Activated T-helper 2 cell treated with anti-CD3 and anti-CD28 coated beads, Interferon-gamma antibody, Interleukin-2, Interleukin-4, amounts not matched to agents 10 μg/mL and 5 μg/mL and 100 μg/mL, durations not matched to agents 14 hours and 24 hours and 36 hours (primary cell): ENCODE data around the gene TOPAZ1. TPM values are rescaled to one million over a fixed set of nuclear protein-coding genes. Genes with fewer than 3 reads are reported as not detected.

Source experiments
- DNase-seq: peaks from one replicate; pipeline ENCODE4 v3.0.0; 2021; ENCODE audit warnings: low spot score
- H3K27ac Mint-ChIP-seq: one replicate; pipeline ENCODE4 v1.8.0; 2021; ENCODE audit warnings: mixed read lengths
- H3K27me3 Mint-ChIP-seq: one replicate; pipeline ENCODE4 v1.8.0; 2021; ENCODE audit warnings: low read depth, mixed read lengths
- H3K36me3 Mint-ChIP-seq: one replicate; pipeline ENCODE4 v1.8.0; 2021; ENCODE audit warnings: low read depth, mixed read lengths
- H3K4me1 Mint-ChIP-seq: one replicate; pipeline ENCODE4 v1.8.0; 2021; ENCODE audit warnings: low read depth, mixed read lengths
- H3K4me3 Mint-ChIP-seq: one replicate; pipeline ENCODE4 v1.8.0; 2021; ENCODE audit warnings: low read depth, mild to moderate bottlenecking, moderate library complexity, mixed read lengths
- H3K9me3 Mint-ChIP-seq: one replicate; pipeline ENCODE4 v1.8.0; 2021; ENCODE audit warnings: mixed read lengths
- intact Hi-C: fragments of 100-400 bp; cut with micrococcal nuclease; formaldehyde crosslinking; loops from one replicate; pipeline ENCODE4 v1.15.1; 2023
- total RNA-seq: library from RNA; stranded (reverse); gene quantifications from 2 replicates; pipeline ENCODE4 v1.2.3, GENCODE V29; 2022

Gene TOPAZ1
- total RNA-seq, 1 donor from 2014 or later: not detected

DNA sequence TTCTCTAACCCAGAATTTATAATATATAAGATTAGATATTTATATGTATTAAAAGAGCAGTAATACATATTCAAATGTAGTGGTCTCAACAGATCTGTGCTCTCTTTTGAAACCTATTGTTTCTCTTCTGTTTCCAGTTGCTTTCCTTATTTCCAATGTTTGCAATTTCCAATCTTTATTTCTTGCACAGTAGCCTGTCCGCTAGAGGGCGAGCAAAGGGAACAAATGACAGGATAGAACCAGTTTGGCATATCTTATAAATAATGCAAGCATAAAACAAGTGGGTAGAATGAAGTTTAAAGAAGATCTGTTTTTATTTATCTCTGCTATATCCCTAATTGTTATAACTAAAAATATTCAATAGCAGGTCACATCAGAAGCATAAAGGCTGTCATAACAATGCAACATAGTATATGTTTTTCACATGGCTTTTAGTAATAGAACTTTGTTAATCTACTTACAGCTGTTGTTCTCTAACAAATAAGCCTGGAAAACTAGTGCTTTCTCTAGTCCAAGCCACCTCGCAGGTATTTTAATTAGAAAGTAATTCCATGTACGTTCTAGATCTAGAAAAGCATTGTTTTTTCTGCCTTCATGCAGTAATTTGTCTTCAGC is 81.8 kb downstream of the TOPAZ1 start:
- intact Hi-C loops: loop anchor here (5.0 to 10.0 kb wide), 3 partner anchors 189 to 591 kb away; no protein-coding TSS in a partner anchor
- peaks cover 27% of the 10 kb centered on the region for H3K27me3 Mint-ChIP-seq
- no peak overlapping the region for H3K27ac Mint-ChIP-seq
- no peaks in the 10 kb centered on the region for H3K36me3 Mint-ChIP-seq
- peaks cover 1% of the 10 kb centered on the region for H3K4me1 Mint-ChIP-seq
- H3K4me3 Mint-ChIP-seq: no peak overlapping the region
- DNase-seq: peak; percentile 16
- H3K9me3 Mint-ChIP-seq: no peaks in the 10 kb centered on the region

DNA sequence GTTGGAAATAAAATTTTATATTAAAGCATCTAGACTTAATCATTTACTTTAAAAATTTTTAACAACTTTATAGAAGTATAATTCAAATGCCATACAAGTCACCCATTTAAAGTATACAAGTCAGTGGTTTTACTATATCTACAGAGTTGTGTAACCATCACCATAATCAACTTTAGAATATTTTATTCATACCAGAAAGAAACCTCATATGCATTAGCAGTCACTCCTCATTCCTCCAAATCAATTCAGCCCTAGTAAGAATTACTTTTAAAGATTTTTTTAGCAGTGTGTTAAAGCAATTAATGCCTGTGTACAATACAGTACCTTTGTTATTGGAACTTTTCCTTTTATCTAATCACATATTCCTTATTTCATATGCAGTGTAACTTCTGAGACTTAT is 82.9 kb downstream of the TOPAZ1 start:
- no peaks in the 10 kb centered on the region for H3K9me3 Mint-ChIP-seq
- no peaks in the 10 kb centered on the region for H3K36me3 Mint-ChIP-seq
- no peaks in the 10 kb centered on the region for H3K4me1 Mint-ChIP-seq
- intact Hi-C loops: loop anchor here (5.0 to 10.0 kb wide), 3 partner anchors 188 to 590 kb away; no protein-coding TSS in a partner anchor
- no peak for DNase-seq
- H3K27me3 Mint-ChIP-seq: peaks cover 27% of the 10 kb centered on the region
- no peak overlapping the region for H3K27ac Mint-ChIP-seq
- H3K4me3 Mint-ChIP-seq: no peak overlapping the region

DNA sequence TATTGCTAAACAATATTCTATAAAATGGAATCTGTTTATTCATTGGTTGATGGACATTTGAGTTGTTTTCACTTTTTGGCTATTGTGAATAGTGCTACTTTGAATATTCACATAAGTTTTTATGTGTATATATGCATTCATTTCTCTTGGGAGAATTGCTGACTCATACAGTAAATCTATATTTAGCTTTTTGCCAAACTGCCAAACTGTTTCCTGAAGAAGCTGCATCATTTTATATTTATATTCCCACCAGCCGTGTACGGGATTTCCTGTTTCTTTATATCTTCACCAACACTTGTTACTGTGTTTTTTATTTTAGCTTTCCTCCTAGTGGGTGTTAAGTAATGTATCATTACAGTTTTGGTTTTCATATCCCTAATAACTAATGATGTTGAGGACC is 84.3 kb downstream of the TOPAZ1 start:
- no peaks in the 10 kb centered on the region for H3K4me1 Mint-ChIP-seq
- peaks cover 22% of the 10 kb centered on the region for H3K27me3 Mint-ChIP-seq
- H3K36me3 Mint-ChIP-seq: no peaks in the 10 kb centered on the region
- no peak for DNase-seq
- intact Hi-C loops: loop anchor here (10.0 kb wide), 1 partner anchor 589 kb away; no protein-coding TSS in a partner anchor
- no peak overlapping the region for H3K4me3 Mint-ChIP-seq
- no peaks in the 10 kb centered on the region for H3K9me3 Mint-ChIP-seq
- H3K27ac Mint-ChIP-seq: no peak overlapping the region

DNA sequence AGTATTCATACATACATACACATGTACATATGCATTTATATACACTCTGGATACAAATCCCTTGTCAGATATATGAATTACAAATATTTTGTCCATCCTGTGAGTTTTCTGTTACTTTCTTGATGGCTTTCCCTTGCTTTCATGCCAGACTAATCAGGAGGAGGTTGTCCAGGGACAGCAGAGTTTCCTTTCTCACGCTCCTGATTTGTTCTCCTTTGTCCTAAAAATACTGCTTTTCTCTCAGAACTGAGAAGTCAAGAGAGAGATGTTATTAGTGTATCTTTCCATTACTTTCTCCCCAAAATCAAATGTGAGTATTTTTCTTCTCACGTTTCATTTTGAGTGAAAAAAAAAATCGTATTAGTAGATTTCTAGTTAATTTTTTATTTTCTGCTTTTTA is 84.8 kb downstream of the TOPAZ1 start:
- H3K4me1 Mint-ChIP-seq: no peaks in the 10 kb centered on the region
- no peak for DNase-seq
- no peaks in the 10 kb centered on the region for H3K9me3 Mint-ChIP-seq
- intact Hi-C loops: loop anchor here (10.0 kb wide), 1 partner anchor 588 kb away; no protein-coding TSS in a partner anchor
- no peak overlapping the region for H3K4me3 Mint-ChIP-seq
- H3K36me3 Mint-ChIP-seq: no peaks in the 10 kb centered on the region
- peaks cover 18% of the 10 kb centered on the region for H3K27me3 Mint-ChIP-seq
- no peak overlapping the region for H3K27ac Mint-ChIP-seq

DNA sequence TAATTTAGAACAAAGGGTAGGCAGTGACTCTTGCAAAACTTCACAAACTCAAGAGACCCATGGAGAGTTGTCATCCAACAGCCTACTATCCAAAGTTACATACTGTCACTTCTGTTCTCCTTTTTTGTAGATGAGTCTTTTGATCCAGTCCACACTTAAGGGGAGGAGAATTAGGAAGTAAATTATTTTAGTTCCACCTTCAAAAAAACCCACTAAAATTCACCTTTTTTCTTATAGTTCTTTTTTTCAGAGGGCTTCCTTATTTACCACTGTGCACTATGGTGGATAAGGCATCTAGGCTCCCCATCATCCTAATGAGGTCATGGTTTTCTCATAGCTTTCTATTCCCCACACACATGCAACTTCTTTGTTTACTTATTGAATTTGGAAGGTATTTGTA is 88.3 kb downstream of the TOPAZ1 start:
- H3K4me3 Mint-ChIP-seq: no peak overlapping the region
- H3K9me3 Mint-ChIP-seq: no peaks in the 10 kb centered on the region
- H3K27me3 Mint-ChIP-seq: peaks cover 26% of the 10 kb centered on the region
- DNase-seq: no peak
- no peaks in the 10 kb centered on the region for H3K36me3 Mint-ChIP-seq
- H3K27ac Mint-ChIP-seq: no peak overlapping the region
- intact Hi-C loops: loop anchor here (10.0 kb wide), 2 partner anchors 295 to 585 kb away; partner anchors contain the start of gene ZNF197
- H3K4me1 Mint-ChIP-seq: no peaks in the 10 kb centered on the region

DNA sequence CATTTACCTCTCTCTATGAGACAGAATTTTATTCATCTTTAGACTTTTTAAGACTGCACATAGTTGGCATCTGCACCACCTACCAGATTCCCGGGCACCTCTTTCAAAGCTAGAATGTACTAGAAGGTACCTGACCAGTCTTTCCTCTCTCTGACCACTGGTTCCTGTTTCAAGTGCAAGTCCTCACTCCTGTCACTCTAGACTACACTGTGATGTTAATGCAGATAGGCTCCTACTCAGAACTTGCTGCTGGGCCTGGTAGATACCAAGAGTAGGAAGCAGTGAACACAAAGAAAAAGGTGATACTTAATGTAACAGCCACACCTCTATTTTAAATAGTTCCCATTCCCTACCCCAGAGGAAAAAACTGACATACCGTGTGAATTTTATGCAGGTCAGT is 88.8 kb downstream of the TOPAZ1 start:
- intact Hi-C loops: loop anchor here (10.0 kb wide), 1 partner anchor 294 kb away; the partner anchor contains the start of gene ZNF197
- H3K4me1 Mint-ChIP-seq: no peaks in the 10 kb centered on the region
- H3K36me3 Mint-ChIP-seq: no peaks in the 10 kb centered on the region
- DNase-seq: no peak
- no peak overlapping the region for H3K27ac Mint-ChIP-seq
- H3K4me3 Mint-ChIP-seq: no peak overlapping the region
- H3K27me3 Mint-ChIP-seq: peaks cover 22% of the 10 kb centered on the region
- no peaks in the 10 kb centered on the region for H3K9me3 Mint-ChIP-seq

DNA sequence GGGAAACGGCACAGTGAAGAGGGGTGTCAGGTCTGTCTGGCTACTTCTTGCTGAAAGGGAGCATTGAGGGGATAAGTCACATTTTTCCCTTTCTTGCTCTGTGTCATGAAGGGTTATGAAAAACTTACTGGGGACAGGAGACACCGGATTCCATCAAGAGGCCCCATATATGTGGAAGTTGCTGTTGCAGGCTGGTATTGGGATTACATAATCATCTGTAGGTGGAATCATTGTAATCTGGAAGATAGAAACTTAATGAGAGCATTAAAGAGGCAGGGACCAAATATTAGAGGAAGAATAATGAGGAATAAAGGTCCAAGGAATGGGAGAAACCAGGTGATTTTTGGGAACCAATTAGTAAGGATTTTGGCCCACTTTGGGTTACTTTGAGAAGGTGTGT is 92.6 kb downstream of the TOPAZ1 start:
- intact Hi-C loops: loop anchor here (10.0 kb wide), 1 partner anchor 290 kb away; the partner anchor contains the start of gene ZNF197
- no peak for DNase-seq
- peaks cover 16% of the 10 kb centered on the region for H3K27me3 Mint-ChIP-seq
- H3K36me3 Mint-ChIP-seq: no peaks in the 10 kb centered on the region
- H3K4me3 Mint-ChIP-seq: no peak overlapping the region
- H3K4me1 Mint-ChIP-seq: peaks cover 9% of the 10 kb centered on the region
- H3K9me3 Mint-ChIP-seq: no peaks in the 10 kb centered on the region
- no peak overlapping the region for H3K27ac Mint-ChIP-seq

DNA sequence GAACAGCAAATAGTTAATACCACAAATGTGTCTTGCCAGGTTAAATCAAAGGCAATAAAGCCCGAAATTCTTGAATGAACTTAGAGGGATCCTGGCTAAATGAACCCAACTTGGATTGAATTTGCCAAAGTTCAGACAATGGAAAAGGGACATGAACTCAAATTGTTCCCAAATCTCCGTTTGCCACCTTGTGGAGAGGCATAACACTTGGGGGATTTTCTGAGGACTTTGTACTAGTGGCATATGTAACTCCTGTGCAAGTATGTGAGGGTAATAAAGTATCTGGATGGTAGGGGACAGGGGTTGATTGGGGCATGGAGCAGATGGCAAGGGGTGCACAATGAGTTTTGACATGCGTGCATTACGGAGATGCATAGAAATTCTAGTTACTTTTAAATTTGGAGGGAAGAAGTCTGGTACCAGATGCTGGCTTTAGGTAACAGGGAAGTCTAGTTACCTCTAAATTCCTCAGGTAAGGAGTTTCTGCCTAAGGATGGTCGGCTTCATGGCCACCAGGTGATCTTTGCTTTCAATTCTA is 95.6 kb downstream of the TOPAZ1 start:
- H3K9me3 Mint-ChIP-seq: no peaks in the 10 kb centered on the region
- H3K36me3 Mint-ChIP-seq: peaks cover 11% of the 10 kb centered on the region
- no peak for DNase-seq
- peaks cover 20% of the 10 kb centered on the region for H3K4me1 Mint-ChIP-seq
- intact Hi-C loops: loop anchor here (5.0 to 10.0 kb wide), 2 partner anchors 287 to 640 kb away; partner anchors contain the start of genes EXOSC7, ZDHHC3 and ZNF197
- peak overlapping the region; percentile 99 for H3K27ac Mint-ChIP-seq
- H3K4me3 Mint-ChIP-seq: peak overlapping the region; percentile 96
- H3K27me3 Mint-ChIP-seq: peaks cover 16% of the 10 kb centered on the region

DNA sequence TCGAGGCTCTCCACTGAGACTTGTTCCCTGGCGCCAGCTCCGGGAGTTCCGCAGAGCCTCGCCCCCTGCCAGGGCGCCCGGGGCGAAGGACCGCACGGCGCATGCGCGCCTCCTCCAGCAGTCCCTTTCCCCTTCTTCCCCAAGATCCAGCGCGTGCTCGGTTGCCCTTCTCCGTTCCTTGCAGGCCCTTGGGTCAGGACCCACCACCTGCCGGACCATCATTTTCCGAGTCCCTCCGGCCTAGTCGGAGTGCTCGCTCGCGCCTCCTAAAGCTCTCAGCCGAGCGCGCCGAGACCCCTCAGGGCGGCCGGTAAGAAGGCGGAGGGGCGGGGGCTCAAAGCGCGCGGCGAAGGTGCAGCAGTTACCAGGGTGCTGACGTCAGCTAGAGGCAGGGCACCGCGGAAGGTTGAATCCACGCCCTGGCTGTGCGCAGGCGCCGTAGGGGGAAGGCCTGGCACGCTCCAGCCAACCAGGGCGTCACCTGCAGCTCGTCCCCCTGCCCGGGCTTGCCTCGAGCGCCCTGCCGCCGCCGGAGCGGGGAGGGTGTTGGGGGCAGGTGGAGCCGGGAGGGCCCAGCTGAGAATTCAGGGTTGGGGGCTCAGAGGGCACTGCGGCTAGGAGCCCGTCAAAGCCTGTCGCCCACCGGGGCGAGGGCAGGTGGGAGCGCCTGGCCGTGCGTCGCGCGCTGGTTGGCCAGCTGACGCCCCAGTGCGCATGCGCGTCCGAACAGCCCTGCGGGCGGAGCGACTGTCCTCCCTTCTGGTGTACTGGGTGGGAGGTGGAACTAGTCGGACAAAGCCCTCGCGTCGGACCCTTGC is 96.5 kb downstream of the TOPAZ1 start, which contains the start of gene TCAIM:
Gene TCAIM (plus strand): TSS at position 757 of the 818 bp plus-strand sequence. CDS start 16,017 bp downstream, outside the sequence.
- peak within 1 kb of the TSS; percentile 96 for H3K4me3 Mint-ChIP-seq
- peaks cover 14% of the 10 kb centered on the region for H3K27me3 Mint-ChIP-seq
- peaks cover 11% of the 10 kb centered on the region for H3K36me3 Mint-ChIP-seq
- intact Hi-C loops: loop anchor here (1.0 to 10.0 kb wide), 5 partner anchors 101 to 639 kb away; partner anchors contain the start of genes EXOSC7, ZDHHC3, ZNF197 and ZNF445
- H3K9me3 Mint-ChIP-seq: no peaks in the 10 kb centered on the region
- H3K27ac Mint-ChIP-seq: peak within 1 kb of the TSS; percentile 99
- DNase-seq: peak; percentile 98
- peaks cover 20% of the 10 kb centered on the region for H3K4me1 Mint-ChIP-seq

DNA sequence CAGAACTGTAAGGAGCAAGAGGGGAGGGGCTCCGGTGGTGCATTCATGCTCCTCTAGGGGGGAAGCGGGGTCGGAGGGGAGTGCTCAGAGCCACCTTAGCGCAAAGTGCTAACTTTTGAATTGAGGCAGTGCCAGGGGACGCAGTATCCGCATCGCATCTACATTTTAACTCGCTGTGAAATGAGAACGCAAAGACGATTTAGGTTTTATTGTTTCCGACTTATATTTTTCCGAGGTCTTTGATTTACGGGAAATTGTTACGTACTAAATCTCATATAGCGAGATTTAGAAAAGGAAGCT is 97.1 kb downstream of the TOPAZ1 start:
- Mint-ChIP-seq H3K36me3 (peaks cover 11% of the 10 kb centered on the region), H3K4me3 (peak overlapping the region; percentile 96), H3K27ac (peak overlapping the region; percentile 99), H3K4me1 (peaks cover 20% of the 10 kb centered on the region), H3K9me3 (no peaks in the 10 kb centered on the region), H3K27me3 (peaks cover 9% of the 10 kb centered on the region)
- intact Hi-C loops: loop anchor here (1.0 to 10.0 kb wide), 5 partner anchors 101 to 639 kb away; partner anchors contain the start of genes EXOSC7, ZDHHC3, ZNF197 and ZNF445
- DNase-seq: no peak

DNA sequence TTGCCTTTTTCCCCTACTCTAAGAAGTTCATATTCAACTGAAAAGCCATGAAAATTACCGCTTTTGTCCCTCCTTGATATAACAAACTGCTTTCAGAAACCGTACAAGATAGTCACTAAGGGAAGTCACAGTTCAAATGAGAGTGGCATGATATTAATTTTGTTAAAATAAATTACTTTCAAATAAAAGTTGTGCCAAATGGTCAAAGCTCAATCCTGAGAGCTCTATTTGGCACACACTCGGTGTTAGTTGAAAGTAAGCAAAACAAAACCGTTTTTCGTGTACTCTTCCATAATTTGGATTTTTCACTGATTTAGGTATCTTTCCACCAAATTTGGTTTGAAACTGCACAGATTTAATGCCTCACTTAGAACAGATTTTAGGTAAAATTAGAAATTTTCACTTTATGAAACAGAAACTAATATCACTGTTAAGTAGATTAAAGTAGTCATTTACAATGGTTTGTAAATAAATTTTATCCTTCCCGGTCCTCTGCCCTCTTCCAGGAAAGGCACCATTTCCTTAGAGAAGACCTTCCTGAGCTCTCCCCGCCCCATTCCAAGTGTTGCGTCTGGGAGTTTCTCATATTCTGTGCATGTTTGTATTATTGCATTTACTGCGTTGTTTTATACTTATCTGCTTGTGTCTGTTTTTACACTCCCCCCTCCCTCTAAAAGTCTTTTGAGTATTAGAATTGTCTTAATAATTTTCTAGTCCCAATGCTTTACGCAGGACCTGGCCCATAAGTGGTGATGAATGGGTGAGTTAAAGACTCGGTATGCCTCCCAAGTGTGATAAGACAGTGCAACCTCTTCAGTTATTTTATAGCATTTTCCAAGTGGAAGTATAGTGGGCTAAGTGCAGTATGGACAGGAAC is 97.7 kb downstream of the TOPAZ1 start:
- Mint-ChIP-seq H3K27me3 (peaks cover 6% of the 10 kb centered on the region), H3K9me3 (no peaks in the 10 kb centered on the region), H3K4me3 (peak overlapping the region; percentile 96), H3K4me1 (peaks cover 20% of the 10 kb centered on the region), H3K36me3 (peaks cover 11% of the 10 kb centered on the region), H3K27ac (peak overlapping the region; percentile 99)
- intact Hi-C loops: loop anchor here (5.0 to 10.0 kb wide), 2 partner anchors 285 to 638 kb away; partner anchors contain the start of genes EXOSC7, ZDHHC3 and ZNF197
- DNase-seq: no peak

DNA sequence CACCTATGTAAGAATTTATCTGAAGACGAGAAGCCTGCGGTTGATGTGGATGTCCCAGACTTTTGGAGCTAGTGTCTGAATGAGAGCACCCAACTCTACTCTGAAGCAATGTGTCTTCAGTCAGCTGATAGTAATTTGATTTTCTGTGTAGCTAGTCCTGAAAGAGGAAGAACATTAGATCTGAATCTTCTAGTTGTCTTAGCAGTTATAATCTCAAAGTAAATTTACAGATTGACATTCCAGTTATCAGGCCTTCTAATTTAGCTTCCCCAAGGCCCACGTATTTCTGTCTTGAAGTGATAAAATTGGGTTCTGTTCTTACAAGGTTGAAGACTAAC is 98.3 kb downstream of the TOPAZ1 start:
- intact Hi-C loops: no loop called here
- Mint-ChIP-seq H3K36me3 (peaks cover 11% of the 10 kb centered on the region), H3K4me1 (peaks cover 22% of the 10 kb centered on the region), H3K27ac (no peak overlapping the region), H3K9me3 (no peaks in the 10 kb centered on the region), H3K4me3 (peak overlapping the region; percentile 96), H3K27me3 (no peaks in the 10 kb centered on the region)
- no peak for DNase-seq
